ENCODE results near the gene AAK1. TPM values are rescaled to one million over a fixed set of nuclear protein-coding genes. Genes with fewer than 3 reads are reported as not detected.

The AAK1 gene
- total and polyA plus RNA-seq, 8 donors = 12.9 to 115 (median 66.8) TPM

GRCh38 chr2:69474688-69475087, 168.9 kb downstream of the AAK1 start:
- peaks cover 0 to 60% (median 13%) of the 10 kb centered on the region in 4 donors for H3K4me1 ChIP-seq
- DNase-seq = no peak
- H3K27ac ChIP-seq = peak overlapping the region in 2 of 5 donors; percentile 49 to 57
- no peak for TF ChIP-seq EP300 (IDR thresholded peaks at IDR 0.05)
- TF ChIP-seq POLR2AphosphoS5 (IDR thresholded peaks at IDR 0.05) = no peak
- TF ChIP-seq POLR2A (IDR thresholded peaks at IDR 0.05) = no peak
- no peak for TF ChIP-seq CTCF (IDR thresholded peaks at IDR 0.05)
- H3K36me3 ChIP-seq = peaks cover 4 to 36% (median 28%) of the 10 kb centered on the region in 4 donors
- intact Hi-C loops (cut with DNase I; ENCODE audit: low total_unique reads) = no loop called here
- no peaks in the 10 kb centered on the region for H3K9me3 ChIP-seq
- H3K4me3 ChIP-seq = no peak overlapping the region
- no peaks in the 10 kb centered on the region for H3K27me3 ChIP-seq
- WGBS, 5 donors = 28 to 57% (median 48%) methylated on average over 2 of the region's 2 CpGs

GRCh38 chr2:69471793-69472192, 171.7 kb downstream of the AAK1 start:
- Histone ChIP-seq H3K4me1 (peaks cover 0 to 53% (median 17%) of the 10 kb centered on the region in 4 donors), H3K4me3 (no peak overlapping the region), H3K27me3 (no peaks in the 10 kb centered on the region), H3K36me3 (peaks cover 0 to 22% (median 14%) of the 10 kb centered on the region in 4 donors), H3K27ac (peak overlapping the region in 1 of 5 donors; percentile 44), H3K9me3 (no peaks in the 10 kb centered on the region)
- 42 to 59% (median 56%) methylated on average over 2 of the region's 2 CpGs for WGBS, 5 donors
- TF ChIP-seq EP300 (IDR thresholded peaks at IDR 0.05) = no peak
- no peak for TF ChIP-seq CTCF (IDR thresholded peaks at IDR 0.05)
- no peak for TF ChIP-seq POLR2AphosphoS5 (IDR thresholded peaks at IDR 0.05)
- TF ChIP-seq POLR2A (IDR thresholded peaks at IDR 0.05) = no peak
- no peak for DNase-seq
- intact Hi-C loops (cut with DNase I; ENCODE audit: low total_unique reads) = no loop called here

DNA sequence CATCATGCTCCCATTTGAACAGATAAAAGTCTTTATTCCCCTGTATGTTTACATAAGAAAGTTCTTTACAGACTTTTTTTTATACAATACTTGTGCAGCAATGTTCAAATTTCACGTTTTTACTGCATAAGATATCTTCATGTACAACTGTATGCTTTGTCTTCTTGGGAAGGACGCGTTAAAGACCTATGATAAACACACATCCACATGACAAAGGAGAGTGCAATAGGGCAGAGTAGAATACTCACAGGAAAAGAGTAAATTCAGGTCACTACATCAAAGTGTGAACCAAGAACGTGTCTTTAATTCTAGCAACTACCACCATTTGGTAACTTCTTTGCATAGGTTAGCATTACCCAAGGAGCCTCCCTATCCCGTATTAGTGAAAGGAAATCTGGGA, 172.6 kb downstream of the AAK1 start:
- Histone ChIP-seq H3K27ac (peak overlapping the region in 1 of 5 donors; percentile 44), H3K36me3 (peaks cover 5 to 24% (median 18%) of the 10 kb centered on the region in 4 donors), H3K4me1 (peaks cover 0 to 50% (median 17%) of the 10 kb centered on the region in 4 donors), H3K27me3 (no peaks in the 10 kb centered on the region), H3K4me3 (no peak overlapping the region), H3K9me3 (no peaks in the 10 kb centered on the region)
- DNase-seq = no peak
- intact Hi-C loops (cut with DNase I; ENCODE audit: low total_unique reads) = no loop called here
- no peak for TF ChIP-seq POLR2A (IDR thresholded peaks at IDR 0.05)
- no peak for TF ChIP-seq EP300 (IDR thresholded peaks at IDR 0.05)
- no peak for TF ChIP-seq CTCF (IDR thresholded peaks at IDR 0.05)
- no peak for TF ChIP-seq POLR2AphosphoS5 (IDR thresholded peaks at IDR 0.05)
- WGBS, 5 donors = 53 to 61% (median 57%) methylated on average over 5 of the region's 5 CpGs

DNA sequence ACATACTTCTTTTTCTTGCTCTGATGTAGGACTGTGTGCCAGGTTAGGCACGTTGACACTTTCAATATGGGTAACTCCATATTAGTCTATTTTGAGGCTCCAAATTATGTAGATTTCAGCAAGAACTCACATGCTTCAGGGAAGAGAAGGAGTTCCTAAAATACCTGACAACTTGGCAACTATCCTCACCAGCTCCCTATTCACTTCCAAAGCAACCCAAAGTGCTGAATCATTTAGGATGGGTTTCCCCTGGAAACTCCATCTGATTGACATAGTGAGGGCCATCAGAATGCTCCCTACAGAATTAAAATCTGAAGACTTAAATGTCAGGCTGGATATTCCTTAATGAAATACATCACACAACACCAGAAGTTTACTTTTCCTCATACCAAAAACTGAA, 173.8 kb downstream of the AAK1 start:
- Histone ChIP-seq H3K36me3 (peaks cover 12 to 28% (median 20%) of the 10 kb centered on the region in 4 donors), H3K9me3 (no peaks in the 10 kb centered on the region), H3K4me1 (peaks cover 0 to 39% (median 17%) of the 10 kb centered on the region in 4 donors), H3K4me3 (no peak overlapping the region), H3K27me3 (no peaks in the 10 kb centered on the region), H3K27ac (no peak overlapping the region)
- TF ChIP-seq EP300 (IDR thresholded peaks at IDR 0.05) = no peak
- no peak for TF ChIP-seq CTCF (IDR thresholded peaks at IDR 0.05)
- no peak for TF ChIP-seq POLR2A (IDR thresholded peaks at IDR 0.05)
- no peak for TF ChIP-seq POLR2AphosphoS5 (IDR thresholded peaks at IDR 0.05)
- intact Hi-C loops (cut with DNase I; ENCODE audit: low total_unique reads) = no loop called here
- WGBS, 5 donors = 79 to 90% (median 84%) methylated on average over 1 of the region's 1 CpG
- no peak for DNase-seq

All from stomach (tissue), 9 donors.